Measurements from ENCODE around the gene CLDN3. TPM values are rescaled to one million over a fixed set of nuclear protein-coding genes. Genes with fewer than 3 reads are reported as not detected.

CLDN3 gene
- polyA plus RNA-seq, 2 of the 4 experiments (the other 2 are of a cell fraction), result 1.7 to 2.0 TPM

- TF ChIP-seq REST (IDR thresholded peaks at IDR 0.05) (no peak), GATA3 (IDR thresholded peaks at IDR 0.05; ENCODE audit: borderline replicate concordance) (no peak), EHF (CRISPR knock-in tag; IDR thresholded peaks at IDR 0.05) (no peak), MAX (IDR thresholded peaks at IDR 0.05) (no peak), USF2 (IDR thresholded peaks at IDR 0.05) (no peak), ELK1 (IDR thresholded peaks at IDR 0.05; ENCODE audit: low read depth, low read length) (no peak), JUNB (IDR thresholded peaks at IDR 0.05) (no peak), EP300 (IDR thresholded peaks at IDR 0.05) (no peak)
These were observed 7.4 kb downstream of the CLDN3 start (continued) for GRCh38 chr7:73762659-73762999.

- Histone ChIP-seq H3K4me1 (peaks cover 10% of the 10 kb centered on the region), H3K27ac (0 out of 6 replicates have a peak overlapping the region, but pooled peaks of 1 of the 2 experiments have one; percentile 6), H3K4me3 (no peak overlapping the region), H3K9me3 (no peaks in the 10 kb centered on the region), H3K4me2 (peak overlapping the region; percentile 31; the same call in 2 of the 3 replicates)
- TF ChIP-seq NFE2L2 (conservative IDR thresholded peaks at IDR 0.05; ENCODE audit: low read length) (no peak), GATA3 (IDR thresholded peaks at IDR 0.05; ENCODE audit: borderline replicate concordance) (no peak), EHF (CRISPR knock-in tag; IDR thresholded peaks at IDR 0.05) (no peak), TFCP2L1 (CRISPR knock-in tag; IDR thresholded peaks at IDR 0.05) (no peak), CEBPB (IDR thresholded peaks at IDR 0.05) (no peak), FOXS1 (CRISPR knock-in tag; IDR thresholded peaks at IDR 0.05) (no peak), EP300 (IDR thresholded peaks at IDR 0.05) (no peak), RCOR1 (IDR thresholded peaks at IDR 0.05; ENCODE audit: low read depth, low read length) (no peak), NR3C1 (IDR thresholded peaks at IDR 0.05) (no peak), RAD21 (conservative IDR thresholded peaks at IDR 0.05 in 1 of 2, IDR thresholded peaks at IDR 0.05 in 1 of 2) (no peak), ESRRA (IDR thresholded peaks at IDR 0.05; ENCODE audit: borderline replicate concordance, low read length) (no peak)
- FAIRE-seq, result no peak
- DNase-seq (ENCODE audit: low read depth in 1 of 2, low spot score in 1 of 2), result no peak
- ChIA-PET POLR2A (no interaction called here), CTCF (no interaction called here)
- 65% methylated on average over 8 of the region's 8 CpGs for WGBS (ENCODE audit: missing lambda C conversion rate)
- ATAC-seq, result peak; percentile 76
These were observed 8.0 kb downstream of the CLDN3 start for GRCh38 chr7:73761854-73762658.

GRCh38 chr7:73758581-73759138, 11.4 kb downstream of the CLDN3 start:
- CTCF ChIA-PET, result interaction anchor here (1.3 to 1.6 kb wide), 2 partner anchors 24 to 25 kb away, joined by 3 read pairs; no protein-coding TSS in a partner anchor
- H3K27ac ChIP-seq, result no peak overlapping the region
- H3K4me2 ChIP-seq, result no peak overlapping the region
- H3K4me3 ChIP-seq, result no peak overlapping the region
- DNase-seq (ENCODE audit: low read depth in 1 of 2, low spot score in 1 of 2) (no peak), FAIRE-seq (no peak), ATAC-seq (peak in 1 of 2 experiments; percentile 19; a peak in 2 of 6 replicates)
- POLR2A ChIA-PET, result interaction anchor here (0.7 kb wide), 1 partner anchor 43 kb away, joined by 3 read pairs; no protein-coding TSS in a partner anchor
- peaks cover 10% of the 10 kb centered on the region for H3K4me1 ChIP-seq
- H3K9me3 ChIP-seq, result no peaks in the 10 kb centered on the region
- 77% methylated on average over 7 of the region's 7 CpGs for WGBS (ENCODE audit: missing lambda C conversion rate)
- TF ChIP-seq RARB (CRISPR knock-in tag; IDR thresholded peaks at IDR 0.05), result no peak
- no peak for TF ChIP-seq HOXA7 (CRISPR knock-in tag; IDR thresholded peaks at IDR 0.05)
- no peak for TF ChIP-seq HOXB13 (CRISPR knock-in tag; IDR thresholded peaks at IDR 0.05; ENCODE audit: low read depth)
- no peak for TF ChIP-seq ESRRA (IDR thresholded peaks at IDR 0.05; ENCODE audit: borderline replicate concordance, low read length)
- no peak for TF ChIP-seq BHLHE40 (IDR thresholded peaks at IDR 0.05; ENCODE audit: low read depth, low read length)
- TF ChIP-seq KDM5A (IDR thresholded peaks at IDR 0.05), result no peak
- no peak for TF ChIP-seq ZNF302 (CRISPR knock-in tag; IDR thresholded peaks at IDR 0.05)
- TF ChIP-seq BCL3 (IDR thresholded peaks at IDR 0.05), result no peak
- TF ChIP-seq FOSL2 (IDR thresholded peaks at IDR 0.05), result no peak
- no peak for TF ChIP-seq FOSL2 (CRISPR knock-in tag; IDR thresholded peaks at IDR 0.05)
- no peak for TF ChIP-seq MAX (IDR thresholded peaks at IDR 0.05)
- no peak for TF ChIP-seq USF2 (IDR thresholded peaks at IDR 0.05)
- no peak for TF ChIP-seq POLR2A (IDR thresholded peaks at IDR 0.05; ENCODE audit: low read length)
- no peak for TF ChIP-seq JUN (IDR thresholded peaks at IDR 0.05)
